ENCODE data around the gene MMD. TPM values are rescaled to one million over a fixed set of nuclear protein-coding genes. Genes with fewer than 3 reads are reported as not detected.
"Not testable (repeated sequence)": the region's sequence is repeated elsewhere in the genome, so short reads cannot be mapped to it uniquely, and the experiment has no call there.

The MMD gene
- total RNA-seq, 1 donor from 2014 or later, result 16.7 TPM

DNA sequence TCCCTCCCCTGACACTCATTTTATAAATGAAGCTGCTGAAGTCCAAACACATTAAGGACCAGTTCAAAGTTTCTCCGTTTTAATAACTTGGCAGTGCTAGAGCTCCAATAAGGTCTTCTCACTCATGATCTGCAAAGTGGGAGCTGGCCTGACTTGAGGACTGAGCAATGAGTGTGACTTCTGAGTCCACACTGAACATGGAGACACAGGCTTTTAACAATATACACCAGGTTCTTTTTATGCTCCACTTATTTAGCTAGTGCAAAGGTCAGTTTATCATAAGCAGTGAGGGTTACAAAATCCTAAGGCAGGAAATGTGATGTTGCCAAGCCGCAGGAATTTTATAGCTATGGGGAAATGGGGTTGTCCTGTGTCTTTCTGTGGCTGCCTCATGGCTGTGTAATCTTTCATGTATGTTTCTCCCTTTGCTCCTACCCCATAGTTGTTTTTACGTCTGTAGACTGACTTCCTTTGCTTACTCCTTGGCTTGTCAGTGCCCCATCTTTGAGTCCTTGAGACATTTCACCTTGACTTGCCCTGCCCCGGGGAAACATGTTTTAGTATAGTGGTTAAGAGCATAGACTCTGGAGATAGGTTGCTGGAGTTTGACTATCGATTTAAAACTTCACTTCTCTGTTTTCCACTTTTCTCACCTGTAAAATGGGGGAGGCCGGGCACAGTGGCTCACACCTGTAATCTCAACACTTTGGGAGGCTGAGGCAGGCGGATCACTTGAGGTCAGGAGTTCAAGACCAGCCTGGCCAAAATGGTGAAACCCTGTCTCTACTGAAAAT, 12.2 kb upstream of the MMD start:
- no peaks in the 10 kb centered on the region for H3K36me3 ChIP-seq
- DNase-seq (ENCODE audit: extremely low spot score in 2 of 2), result peak in 1 of 2 donors; percentile 89
- no peaks in the 10 kb centered on the region for H3K9me3 ChIP-seq
- no peak overlapping the region for H3K4me3 ChIP-seq
- H3K27me3 ChIP-seq, result no peaks in the 10 kb centered on the region
- intact Hi-C loops (cut with DNase I), result no loop called here
- peak overlapping the region; percentile 56 for H3K27ac ChIP-seq
- TF ChIP-seq POLR2A (IDR thresholded peaks at IDR 0.05) (no peak), POLR2AphosphoS5 (IDR thresholded peaks at IDR 0.05; ENCODE audit: insufficient read depth in 1 of 2, low read depth in 1 of 2) (peak in 1 of 2 donors; percentile 31)
- H3K4me1 ChIP-seq, result peaks cover 27% of the 10 kb centered on the region

GRCh38 chr17:55433029-55433628, 11.5 kb upstream of the MMD start:
- H3K4me1 ChIP-seq, result peaks cover 27% of the 10 kb centered on the region
- H3K36me3 ChIP-seq, result no peaks in the 10 kb centered on the region
- intact Hi-C loops (cut with DNase I), result no loop called here
- TF ChIP-seq POLR2A (IDR thresholded peaks at IDR 0.05) (no peak), POLR2AphosphoS5 (IDR thresholded peaks at IDR 0.05; ENCODE audit: insufficient read depth in 1 of 2, low read depth in 1 of 2) (no peak)
- TF ChIP-seq, protein P1, sequence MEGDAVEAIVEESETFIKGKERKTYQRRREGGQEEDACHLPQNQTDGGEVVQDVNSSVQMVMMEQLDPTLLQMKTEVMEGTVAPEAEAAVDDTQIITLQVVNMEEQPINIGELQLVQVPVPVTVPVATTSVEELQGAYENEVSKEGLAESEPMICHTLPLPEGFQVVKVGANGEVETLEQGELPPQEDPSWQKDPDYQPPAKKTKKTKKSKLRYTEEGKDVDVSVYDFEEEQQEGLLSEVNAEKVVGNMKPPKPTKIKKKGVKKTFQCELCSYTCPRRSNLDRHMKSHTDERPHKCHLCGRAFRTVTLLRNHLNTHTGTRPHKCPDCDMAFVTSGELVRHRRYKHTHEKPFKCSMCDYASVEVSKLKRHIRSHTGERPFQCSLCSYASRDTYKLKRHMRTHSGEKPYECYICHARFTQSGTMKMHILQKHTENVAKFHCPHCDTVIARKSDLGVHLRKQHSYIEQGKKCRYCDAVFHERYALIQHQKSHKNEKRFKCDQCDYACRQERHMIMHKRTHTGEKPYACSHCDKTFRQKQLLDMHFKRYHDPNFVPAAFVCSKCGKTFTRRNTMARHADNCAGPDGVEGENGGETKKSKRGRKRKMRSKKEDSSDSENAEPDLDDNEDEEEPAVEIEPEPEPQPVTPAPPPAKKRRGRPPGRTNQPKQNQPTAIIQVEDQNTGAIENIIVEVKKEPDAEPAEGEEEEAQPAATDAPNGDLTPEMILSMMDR (IDR thresholded peaks at IDR 0.05), result no peak
- H3K27ac ChIP-seq, result peak overlapping the region; percentile 56
- DNase-seq (ENCODE audit: extremely low spot score in 2 of 2), result no peak
- H3K27me3 ChIP-seq, result no peaks in the 10 kb centered on the region
- H3K9me3 ChIP-seq, result no peaks in the 10 kb centered on the region
- H3K4me3 ChIP-seq, result no peak overlapping the region

- intact Hi-C loops (cut with DNase I), result no loop called here
- Histone ChIP-seq H3K4me3 (no peak overlapping the region), H3K4me1 (peaks cover 27% of the 10 kb centered on the region), H3K27ac (peak overlapping the region; percentile 56), H3K27me3 (no peaks in the 10 kb centered on the region), H3K36me3 (no peaks in the 10 kb centered on the region), H3K9me3 (no peaks in the 10 kb centered on the region)
- DNase-seq (ENCODE audit: extremely low spot score in 2 of 2), result no peak
- TF ChIP-seq, protein P1 (IDR thresholded peaks at IDR 0.05), result no peak
- TF ChIP-seq POLR2AphosphoS5 (IDR thresholded peaks at IDR 0.05; ENCODE audit: insufficient read depth in 1 of 2, low read depth in 1 of 2) (no peak), POLR2A (IDR thresholded peaks at IDR 0.05) (no peak)
These were observed 10.9 kb upstream of the MMD start for GRCh38 chr17:55432358-55433028.

DNA sequence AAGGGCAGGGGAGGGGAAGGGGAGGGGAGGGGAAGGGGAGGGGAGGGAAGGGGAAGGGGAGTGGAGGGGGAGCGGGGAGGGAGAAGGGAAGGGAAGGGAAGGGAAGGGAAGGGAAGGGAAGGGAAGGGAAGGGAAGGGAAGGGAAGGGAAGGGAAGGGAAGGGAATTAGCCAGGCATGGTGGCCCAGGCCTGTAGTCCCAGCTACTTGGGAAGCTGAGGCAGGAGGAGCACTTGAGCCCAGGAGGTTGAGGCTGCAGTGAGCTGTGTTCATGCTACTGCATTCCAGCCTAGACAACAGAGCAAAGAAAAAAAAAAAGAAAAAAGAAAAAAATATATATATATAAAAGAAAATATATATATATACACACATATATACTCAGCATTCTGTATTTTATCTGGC, 10.3 kb upstream of the MMD start:
- H3K4me3 ChIP-seq; H3K27me3 ChIP-seq; intact Hi-C loops (cut with DNase I); H3K9me3 ChIP-seq; H3K27ac ChIP-seq; H3K36me3 ChIP-seq; DNase-seq (ENCODE audit: extremely low spot score in 2 of 2): not testable (repeated sequence)
- peaks cover 27% of the 10 kb centered on the region for H3K4me1 ChIP-seq

DNA sequence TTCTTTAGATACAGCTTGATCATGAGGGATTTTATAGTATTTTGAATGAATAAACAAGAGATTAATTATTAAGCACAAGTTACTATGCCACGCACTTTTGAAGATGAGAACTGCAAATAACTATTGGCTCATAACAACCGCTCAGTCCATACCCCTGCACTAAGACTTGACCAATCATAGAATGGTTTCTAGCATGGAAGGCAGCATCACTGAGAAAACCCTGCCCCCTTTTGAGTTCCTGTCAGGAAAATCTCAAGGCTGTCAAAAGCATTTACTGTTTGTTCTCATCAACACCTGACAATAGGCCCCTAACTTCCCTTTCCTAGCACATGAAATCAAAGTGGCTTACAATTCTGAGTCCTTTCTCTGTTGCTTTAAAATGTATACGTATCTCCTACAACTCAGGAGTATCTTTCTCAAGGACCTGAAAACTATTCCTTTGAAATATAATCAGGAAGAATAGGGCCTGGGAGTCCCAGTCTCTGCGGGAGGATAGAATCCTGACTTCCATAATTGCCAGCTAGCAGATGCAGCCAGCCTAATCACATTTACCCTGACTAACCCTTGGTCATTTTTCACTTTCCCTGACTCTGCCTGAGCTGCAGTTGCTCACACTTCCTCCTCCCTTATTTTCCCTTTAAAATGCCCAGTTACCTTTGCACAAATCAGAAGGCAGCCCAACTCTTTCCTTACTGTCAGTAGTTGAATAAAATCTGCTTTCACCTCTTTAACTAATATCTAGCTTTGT, 9.1 kb upstream of the MMD start:
- no peaks in the 10 kb centered on the region for H3K27me3 ChIP-seq
- intact Hi-C loops (cut with DNase I), result no loop called here
- no peaks in the 10 kb centered on the region for H3K9me3 ChIP-seq
- no peak overlapping the region for H3K27ac ChIP-seq
- no peak for TF ChIP-seq POLR2A (IDR thresholded peaks at IDR 0.05)
- no peak for TF ChIP-seq POLR2AphosphoS5 (IDR thresholded peaks at IDR 0.05; ENCODE audit: insufficient read depth in 1 of 2, low read depth in 1 of 2)
- TF ChIP-seq, protein P1 (IDR thresholded peaks at IDR 0.05), result no peak
- DNase-seq (ENCODE audit: extremely low spot score in 2 of 2), result no peak
- H3K4me1 ChIP-seq, result peaks cover 27% of the 10 kb centered on the region
- H3K4me3 ChIP-seq, result no peak overlapping the region
- no peaks in the 10 kb centered on the region for H3K36me3 ChIP-seq

Measured in vagina (tissue), 2 donors.